ENCODE measurements around the gene IGDCC3. TPM values are rescaled to one million over a fixed set of nuclear protein-coding genes. Genes with fewer than 3 reads are reported as not detected.

IGDCC3 gene
- total RNA-seq, 2 experiments from 2014 or later: not detected

DNA sequence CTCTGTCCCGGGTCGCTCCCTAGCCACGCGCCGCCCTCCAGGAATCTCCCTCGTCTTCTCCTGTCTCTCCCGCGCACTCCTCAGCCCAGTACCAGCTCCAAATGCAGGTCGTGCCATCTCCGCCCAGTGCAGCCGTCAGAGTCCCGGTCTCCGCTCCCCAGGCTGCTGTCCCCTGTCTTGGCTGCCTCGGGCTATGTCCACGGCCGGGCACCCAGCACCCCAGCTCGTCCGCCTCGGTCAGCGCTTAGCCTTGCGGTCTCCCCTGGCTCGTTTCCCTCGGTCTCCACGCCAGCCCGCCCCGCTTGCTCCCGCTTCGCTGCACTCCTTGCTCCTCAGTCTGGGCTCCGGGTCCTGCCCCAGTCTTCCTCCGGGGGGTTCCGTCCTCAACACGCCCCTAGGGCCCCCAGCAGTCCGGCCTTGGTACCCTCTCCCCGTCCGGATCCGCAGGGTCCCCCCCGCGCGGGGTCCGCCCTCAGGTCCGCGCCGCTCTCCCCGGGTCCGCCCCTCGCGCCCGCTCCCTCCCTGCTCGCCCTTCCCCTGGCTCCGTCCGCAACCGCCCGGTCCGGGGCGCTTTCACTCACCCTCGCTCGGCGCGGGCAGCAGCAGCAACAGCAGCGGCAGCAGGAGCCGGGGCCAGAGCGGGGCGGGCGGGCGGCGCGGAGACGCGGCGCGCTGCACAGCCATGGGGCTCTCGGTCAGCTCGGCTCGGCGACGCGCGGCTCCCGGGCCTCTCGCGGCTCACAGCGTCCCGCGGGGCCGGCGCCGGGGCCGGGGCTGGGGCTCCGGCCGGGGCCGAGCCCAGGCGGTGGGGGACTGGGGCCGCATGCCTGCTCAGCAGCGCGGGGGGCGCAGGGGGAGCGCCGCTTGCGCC lies 462 bp downstream of the IGDCC3 start:
- CTCF ChIA-PET: interaction anchor here (1.2 to 1.4 kb wide), 2 partner anchors 8 to 17 kb away, joined by 3 to 6 read pairs; no protein-coding TSS in a partner anchor

GRCh38 chr15:65376767-65377104 lies 1.1 kb downstream of the IGDCC3 start:
- POLR2A ChIA-PET: no interaction called here
- CTCF ChIA-PET: interaction anchor here (1.2 to 1.4 kb wide), 2 partner anchors 8 to 18 kb away, joined by 3 to 6 read pairs; no protein-coding TSS in a partner anchor

More for the DNA sequence above, 462 bp downstream of the IGDCC3 start:
- POLR2A ChIA-PET: interaction anchor here (0.7 kb wide), 1 partner anchor 18 kb away, joined by 3 read pairs; no protein-coding TSS in a partner anchor

DNA sequence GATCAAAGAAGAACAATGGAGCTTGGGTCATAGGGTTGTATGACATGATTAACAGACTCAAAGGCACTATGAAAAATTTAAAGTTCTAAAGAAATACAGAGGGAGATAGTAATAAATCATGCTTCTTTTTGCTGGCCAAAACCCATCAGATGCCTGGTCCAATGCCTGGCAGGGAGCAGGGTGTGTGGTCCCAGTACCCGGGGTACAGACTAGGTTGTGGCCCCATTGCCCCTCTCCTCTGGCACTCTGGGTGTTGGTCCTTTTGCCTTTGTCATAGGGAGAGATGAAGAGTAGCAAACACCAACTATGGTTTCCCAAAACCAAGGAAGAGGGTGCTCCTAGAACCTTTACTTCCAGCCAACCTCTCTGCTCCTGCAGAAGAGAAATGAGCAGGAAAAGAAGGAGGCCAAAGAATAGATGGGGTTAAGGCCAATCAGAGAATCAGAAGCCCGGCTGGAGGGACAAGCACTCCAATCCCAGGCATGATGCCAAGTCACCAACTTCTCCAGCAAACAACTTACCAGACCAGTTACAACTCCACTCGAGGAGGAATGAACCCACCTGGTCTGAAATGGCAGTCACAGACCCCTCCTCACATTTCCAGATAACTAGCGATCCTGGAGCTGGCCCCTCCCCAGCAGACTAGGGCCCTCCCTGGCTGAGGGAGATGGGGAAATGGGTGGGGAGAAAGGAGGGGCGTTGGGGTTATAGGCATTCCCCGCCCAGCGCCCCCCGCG lies 1.8 kb downstream of the IGDCC3 start:
- CTCF ChIA-PET: interaction anchor here (1.2 to 1.4 kb wide), 2 partner anchors 9 to 19 kb away, joined by 3 to 6 read pairs; no protein-coding TSS in a partner anchor

GRCh38 chr15:65374821-65375401 lies 2.9 kb downstream of the IGDCC3 start:
- ChIA-PET POLR2A (no interaction called here), CTCF (interaction anchor here (2.3 kb wide), 1 partner anchor 56 kb away, joined by 4 read pairs; no protein-coding TSS in a partner anchor)

More for the DNA sequence above, 1.8 kb downstream of the IGDCC3 start:
- POLR2A ChIA-PET: no interaction called here

GRCh38 chr15:65374334-65374733 lies 3.5 kb downstream of the IGDCC3 start:
- POLR2A ChIA-PET: no interaction called here
- CTCF ChIA-PET: interaction anchor here (0.5 to 2.3 kb wide), 2 partner anchors 11 to 55 kb away, joined by 3 to 4 read pairs; no protein-coding TSS in a partner anchor

- ChIA-PET CTCF (interaction anchor here (1.0 to 2.3 kb wide), 2 partner anchors 12 to 54 kb away, joined by 3 to 4 read pairs; no protein-coding TSS in a partner anchor), POLR2A (no interaction called here)
These were observed 4.6 kb downstream of the IGDCC3 start for GRCh38 chr15:65373163-65373651.

GRCh38 chr15:65372787-65373067 lies 5.1 kb downstream of the IGDCC3 start:
- CTCF ChIA-PET: interaction anchor here (0.6 to 1.0 kb wide), 2 partner anchors 13 to 262 kb away, joined by 3 to 4 read pairs; no protein-coding TSS in a partner anchor
- POLR2A ChIA-PET: no interaction called here

DNA sequence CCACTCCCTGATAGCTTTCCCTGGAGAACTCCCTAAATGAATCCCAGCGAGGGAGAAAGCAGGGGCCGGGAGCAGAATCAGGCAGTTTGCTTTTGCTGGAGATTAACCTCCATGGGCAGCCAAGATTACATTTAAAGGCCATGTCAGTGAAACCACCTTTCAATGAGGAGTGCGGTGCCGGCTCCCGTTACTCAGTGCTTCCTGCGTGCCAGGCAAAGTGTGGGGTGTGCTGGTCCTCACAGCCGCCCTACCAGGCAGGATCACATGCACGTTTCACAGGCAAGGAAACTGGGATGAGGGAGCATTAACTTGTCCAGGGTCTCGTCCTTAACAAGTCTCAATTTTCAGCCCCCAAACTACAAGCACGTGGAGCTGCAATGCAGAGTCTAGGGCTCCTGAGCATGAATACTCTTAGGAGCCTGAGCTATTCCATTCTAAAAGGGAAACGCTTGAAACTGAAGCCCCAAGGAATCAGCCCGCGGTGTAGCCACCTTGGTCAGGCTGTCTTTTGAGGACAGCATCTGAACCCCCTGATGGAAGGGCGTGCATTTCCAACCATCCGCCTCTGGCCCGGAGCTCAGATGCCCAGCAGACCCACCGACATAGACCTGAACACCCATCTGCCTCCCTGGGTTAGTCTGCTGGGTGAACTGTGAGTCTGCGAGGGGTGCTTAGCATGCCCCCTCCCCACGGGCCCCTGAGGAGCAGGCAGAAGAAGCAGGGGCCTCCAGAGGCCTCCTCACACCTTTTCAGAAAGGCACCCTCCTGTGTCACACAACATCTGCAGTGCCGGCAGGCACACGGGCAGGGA lies 5.6 kb downstream of the IGDCC3 start:
- ChIA-PET CTCF (interaction anchor here (0.6 to 1.0 kb wide), 2 partner anchors 13 to 263 kb away, joined by 3 to 4 read pairs; no protein-coding TSS in a partner anchor), POLR2A (no interaction called here)

DNA sequence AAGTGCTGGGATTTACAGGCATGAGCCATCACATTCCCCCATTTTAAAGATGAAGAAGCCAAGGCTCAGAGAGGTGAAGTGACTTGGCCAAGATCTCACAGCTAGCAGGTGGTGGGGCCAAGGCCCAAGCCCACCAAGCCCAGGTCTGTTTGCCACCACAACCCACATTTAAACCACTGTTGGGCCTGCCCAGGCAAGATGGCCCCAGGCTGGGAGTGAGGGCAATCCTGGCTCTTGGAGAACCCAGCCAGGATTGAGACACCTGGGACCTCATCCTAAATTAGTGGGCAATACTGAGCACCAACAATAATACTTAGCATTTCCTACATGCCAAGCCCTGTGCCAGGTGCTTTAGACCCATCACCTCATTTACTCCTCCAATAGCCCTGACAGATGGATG lies 6.9 kb downstream of the IGDCC3 start:
- POLR2A ChIA-PET: no interaction called here

GRCh38 chr15:65369651-65370050 lies 8.2 kb downstream of the IGDCC3 start:
- ChIA-PET POLR2A (no interaction called here), CTCF (no interaction called here)

More for the DNA sequence above, 6.9 kb downstream of the IGDCC3 start:
- CTCF ChIA-PET: interaction anchor here (1.0 kb wide), 1 partner anchor 14 kb away, joined by 4 read pairs; no protein-coding TSS in a partner anchor

DNA sequence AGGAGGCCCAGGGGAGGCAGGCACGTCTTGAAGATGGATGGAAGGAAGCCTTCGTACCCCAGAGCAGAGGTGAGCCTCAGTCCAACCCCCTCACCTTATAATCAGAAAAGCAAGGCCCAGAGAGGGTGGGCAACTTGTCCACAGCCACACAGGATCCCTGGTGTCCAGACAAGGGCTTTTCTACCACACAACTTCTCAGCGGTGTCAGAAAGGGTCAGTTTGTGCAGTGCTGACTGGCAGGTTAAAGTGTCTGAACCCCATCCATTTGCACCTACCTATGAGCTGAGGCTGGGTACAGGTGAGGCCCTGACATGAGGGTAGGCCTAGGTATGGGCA lies 8.6 kb downstream of the IGDCC3 start:
- CTCF ChIA-PET: no interaction called here
- POLR2A ChIA-PET: no interaction called here

GRCh38 chr15:65368302-65369211 lies 9.2 kb downstream of the IGDCC3 start:
- ChIA-PET CTCF (no interaction called here), POLR2A (no interaction called here)

DNA sequence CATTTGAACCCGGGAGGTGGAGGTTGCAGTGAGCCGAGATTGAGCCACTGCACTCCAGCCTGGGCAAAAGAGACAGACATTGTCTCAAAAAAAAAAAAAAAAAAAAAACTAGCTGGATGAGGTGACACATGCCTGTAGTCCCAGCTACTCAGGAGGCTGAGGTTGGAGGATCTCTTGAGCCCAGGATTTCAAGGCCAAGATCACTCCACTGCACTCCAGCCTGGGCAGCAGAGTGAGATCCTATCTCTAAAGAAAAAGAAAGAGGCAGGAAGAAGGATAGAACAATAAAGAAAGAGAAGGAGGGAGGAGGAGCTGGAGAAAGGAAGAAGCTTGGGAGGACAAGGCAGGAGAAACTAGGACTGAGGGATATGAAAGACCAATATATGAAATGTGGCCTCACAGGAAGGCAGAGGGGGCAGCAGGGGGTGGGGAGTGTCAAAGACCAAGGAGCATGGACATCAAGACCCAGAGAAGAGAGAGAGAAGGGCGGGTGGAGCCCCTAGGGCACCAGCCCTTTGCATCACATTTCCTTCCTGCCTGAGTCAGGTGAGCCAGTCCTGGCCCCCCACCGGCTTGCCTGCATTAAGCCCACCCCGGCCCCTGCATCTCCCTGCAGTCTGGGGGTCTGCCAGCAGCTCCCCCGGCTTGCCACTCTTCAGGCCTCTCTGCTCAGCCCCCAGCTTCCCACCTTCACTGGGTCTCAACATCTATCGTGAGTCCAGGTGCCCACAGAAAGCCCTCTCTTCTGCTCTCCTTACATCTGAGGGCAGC lies 11.5 kb downstream of the IGDCC3 start:
- CTCF ChIA-PET: interaction anchor here (2.1 kb wide), 1 partner anchor 19 kb away, joined by 7 read pairs; no protein-coding TSS in a partner anchor
- POLR2A ChIA-PET: no interaction called here

GRCh38 chr15:65365229-65365628 lies 12.6 kb downstream of the IGDCC3 start:
- POLR2A ChIA-PET: no interaction called here
- CTCF ChIA-PET: interaction anchor here (1.1 kb wide), 1 partner anchor 61 kb away, joined by 3 read pairs; the partner anchor contains the start of gene RNU5B-1

- ChIA-PET CTCF (interaction anchor here (2.4 kb wide), 1 partner anchor 21 kb away, joined by 6 read pairs; no protein-coding TSS in a partner anchor), POLR2A (no interaction called here)
These were observed 14.0 kb downstream of the IGDCC3 start for GRCh38 chr15:65363766-65364165.

- CTCF ChIA-PET: interaction anchor here (2.4 kb wide), 1 partner anchor 22 kb away, joined by 6 read pairs; no protein-coding TSS in a partner anchor
- POLR2A ChIA-PET: no interaction called here
These were observed 14.5 kb downstream of the IGDCC3 start for GRCh38 chr15:65363306-65363705.

DNA sequence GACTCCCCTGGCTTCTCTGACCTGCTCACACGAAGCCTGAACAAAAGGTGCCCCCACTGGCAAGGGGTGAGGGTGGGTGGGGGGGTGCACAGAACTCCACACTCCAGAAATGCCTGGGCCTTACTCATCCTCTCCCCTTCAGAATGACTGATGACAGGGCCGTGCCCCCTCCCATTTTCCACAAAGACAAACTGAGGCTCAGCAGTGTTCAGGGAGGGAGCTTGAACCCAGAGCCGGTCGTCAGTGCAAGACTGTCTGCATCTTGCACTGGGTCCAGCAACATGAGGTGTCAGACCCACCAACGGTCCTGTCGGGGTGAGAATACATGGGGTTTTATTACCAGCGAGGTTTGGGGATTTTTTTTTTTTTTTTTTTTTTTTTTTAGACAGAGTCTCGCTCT lies 15.3 kb downstream of the IGDCC3 start:
- CTCF ChIA-PET: interaction anchor here (2.4 kb wide), 1 partner anchor 23 kb away, joined by 6 read pairs; no protein-coding TSS in a partner anchor
- POLR2A ChIA-PET: interaction anchor here (0.7 kb wide), 1 partner anchor 29 kb away, joined by 7 read pairs; no protein-coding TSS in a partner anchor

Data from activated CD8-positive, alpha-beta memory T cell treated with anti-CD3 and anti-CD28 coated beads for 36 hours (primary cell).